Keratinocyte (primary cell): Measurements from ENCODE around the gene SDK1. TPM values are rescaled to one million over a fixed set of nuclear protein-coding genes. Genes with fewer than 3 reads are reported as not detected.

Source experiments
- DNase-seq: peaks from one replicate; pipeline ENCODE4 v3.0.0-alpha.2; 2011; ENCODE audit warnings: low read depth, missing footprints, low spot score
- FAIRE-seq: peaks from 2 replicates; lab custom pipeline; 2011; peaks lifted over from hg19 to GRCh38; lab: Jason Lieb, UNC
- H2AFZ ChIP-seq: 2 replicates; pipeline ENCODE4 v1.6.0; 2012; ENCODE audit warnings: low read length, control low read depth, inconsistent platforms; ENCODE audit not compliant: control insufficient read depth
- H3K27ac ChIP-seq: 2 replicates; pipeline ENCODE4 v1.5.1; 2011; ENCODE audit warnings: low read length; ENCODE audit not compliant: control insufficient read depth, insufficient read depth
- H3K27me3 ChIP-seq: 3 replicates; pipeline ENCODE4 v1.6.0; 2011; ENCODE audit warnings: low read length; ENCODE audit not compliant: control insufficient read depth, insufficient read depth; ENCODE audit errors: extremely low read depth
- H3K36me3 ChIP-seq, 2 experiments: 2 replicates in 1 of 2; 3 replicates in 1 of 2; pipeline ENCODE4 v1.5.1; 2011; ENCODE audit warnings: low read length in 2 of 2, mild to moderate bottlenecking in 1 of 2; ENCODE audit not compliant: control insufficient read depth in 2 of 2, insufficient read depth in 2 of 2; ENCODE audit errors: extremely low read depth in 1 of 2
- H3K4me1 ChIP-seq: 3 replicates; pipeline ENCODE4 v1.5.1; 2011; ENCODE audit warnings: low read length; ENCODE audit not compliant: control insufficient read depth, insufficient read depth; ENCODE audit errors: extremely low read depth
- H3K4me2 ChIP-seq: 3 replicates; pipeline ENCODE4 v1.6.0; 2011; ENCODE audit warnings: low read depth, low read length; ENCODE audit not compliant: control insufficient read depth, insufficient read depth; ENCODE audit errors: extremely low read depth
- H3K4me3 ChIP-seq, 3 experiments: fragments of 200-600 bp in 1 of 3; sonication (generic) in 1 of 3; 2 replicates in 2 of 3; 3 replicates in 1 of 3; pipeline ENCODE4 v1.5.1; 2011 to 2016; ENCODE audit warnings: low read length in 3 of 3, mild to moderate bottlenecking in 3 of 3, control low read depth in 2 of 3, inconsistent platforms in 1 of 3, low read depth in 1 of 3, mixed read lengths in 1 of 3, mixed run types in 1 of 3, moderate library complexity in 1 of 3; ENCODE audit not compliant: control insufficient read depth in 2 of 3, insufficient read depth in 2 of 3; ENCODE audit errors: extremely low read depth in 1 of 3
- H3K79me2 ChIP-seq: 2 replicates; pipeline ENCODE4 v1.6.0; 2012; ENCODE audit warnings: low read length; ENCODE audit not compliant: control insufficient read depth, insufficient read depth
- H3K9ac ChIP-seq: 3 replicates; pipeline ENCODE4 v1.6.0; 2011; ENCODE audit warnings: low read length; ENCODE audit not compliant: control insufficient read depth, insufficient read depth; ENCODE audit errors: extremely low read depth
- H3K9me1 ChIP-seq: 3 replicates; pipeline ENCODE4 v1.6.0; 2011; ENCODE audit warnings: low read length; ENCODE audit not compliant: control insufficient read depth, insufficient read depth; ENCODE audit errors: extremely low read depth
- H3K9me3 ChIP-seq: 2 replicates; pipeline ENCODE4 v1.5.1; 2012; ENCODE audit warnings: low read depth, low read length; ENCODE audit not compliant: control insufficient read depth
- H4K20me1 ChIP-seq: 3 replicates; pipeline ENCODE4 v1.6.0; 2011; ENCODE audit warnings: low read length; ENCODE audit not compliant: control insufficient read depth, insufficient read depth; ENCODE audit errors: extremely low read depth
- CTCF ChIP-seq, 3 experiments: IDR thresholded peaks in 1 of 3; conservative IDR thresholded peaks in 1 of 3; optimal IDR thresholded peaks in 1 of 3; 2 replicates in 2 of 3; 3 replicates in 1 of 3; pipeline versions ENCODE3 to v1.5.1; 2011; ENCODE audit warnings: low read length in 3 of 3, mild to moderate bottlenecking in 3 of 3, moderate library complexity in 2 of 3, control low read depth in 1 of 3, inconsistent platforms in 1 of 3; ENCODE audit not compliant: insufficient read depth in 2 of 3; ENCODE audit errors: extremely low read depth in 1 of 3
- EZH2 ChIP-seq: IDR thresholded peaks from one replicate; pipeline ENCODE4 v1.6.1; 2012; ENCODE audit warnings: inconsistent platforms, mild to moderate bottlenecking, low read length, moderate library complexity
- dilution Hi-C: fragments of 300-500 bp; cut with MboI; formaldehyde crosslinking; loops from one replicate; pipeline ENCODE4 v1.7.0; 2020; ENCODE audit warnings: low sequenced_read_pairs; ENCODE audit not compliant: extremely low pct_ligation_motif_present
- polyA plus RNA-seq, 5 experiments: library from polyadenylated mRNA; depleted of rRNA in 3 of 5; stranded (reverse) in 3 of 5; stranded (forward) in 1 of 5; unstranded in 1 of 5; fragments of >200 nt; gene quantifications; 1 replicate in 1 of 5; 2 replicates in 3 of 5; 3 replicates in 1 of 5; pipeline versions ENCODE4 v1.2.1 to v1.2.3, GENCODE V29; 2011 to 2012; ENCODE audit warnings: missing spikeins in 2 of 5, low read depth in 1 of 5, low replicate concordance in 1 of 5

The SDK1 gene
- polyA plus RNA-seq, 1 donor (not counting 4 experiments of a cell fraction or from before 2014, with no cell fraction given), result 0.66 TPM

DNA sequence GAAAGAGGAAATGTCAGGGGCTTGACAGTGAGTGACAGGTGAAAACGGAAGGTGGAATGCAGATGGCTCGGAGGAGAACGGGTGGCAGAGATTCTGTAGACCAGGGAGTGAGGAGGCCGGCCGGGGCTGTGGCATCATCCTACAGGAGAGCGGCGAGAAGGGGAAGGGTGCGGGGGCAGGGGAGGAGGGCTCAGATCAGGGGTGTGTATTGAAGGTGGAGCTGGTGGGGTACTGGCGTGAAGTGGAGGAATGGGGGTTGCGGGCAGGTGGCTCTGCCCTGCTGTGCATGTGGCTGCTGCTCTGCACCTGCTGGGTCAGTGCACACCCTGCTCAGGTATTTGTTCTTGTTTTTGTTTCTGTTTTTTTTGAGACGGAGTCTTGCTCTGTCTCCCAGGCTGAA, 910.2 kb downstream of the SDK1 start:
- Histone ChIP-seq H3K9ac (no peak overlapping the region), H3K4me3 (no peak overlapping the region), H3K27me3 (no peaks in the 10 kb centered on the region), H3K27ac (no peak overlapping the region), H3K4me1 (peaks cover 6% of the 10 kb centered on the region), H4K20me1 (no peaks in the 10 kb centered on the region), H3K36me3 (peaks cover 0 to 3% of the 10 kb centered on the region in 2 experiments), H3K9me1 (no peaks in the 10 kb centered on the region), H3K4me2 (no peak overlapping the region), H2AFZ (no peak overlapping the region), H3K9me3 (no peaks in the 10 kb centered on the region), H3K79me2 (no peaks in the 10 kb centered on the region)
- dilution Hi-C loops, result no loop called here
- TF ChIP-seq CTCF (optimal IDR thresholded peaks at IDR 0.05 in 1 of 3, IDR thresholded peaks at IDR 0.05 in 1 of 3, conservative IDR thresholded peaks at IDR 0.05 in 1 of 3; ENCODE audit: extremely low read depth in 1 of 3, insufficient read depth in 2 of 3, low read length in 3 of 3), result no peak
- no peak for TF ChIP-seq EZH2
- DNase-seq, result no peak
- FAIRE-seq, result no peak

DNA sequence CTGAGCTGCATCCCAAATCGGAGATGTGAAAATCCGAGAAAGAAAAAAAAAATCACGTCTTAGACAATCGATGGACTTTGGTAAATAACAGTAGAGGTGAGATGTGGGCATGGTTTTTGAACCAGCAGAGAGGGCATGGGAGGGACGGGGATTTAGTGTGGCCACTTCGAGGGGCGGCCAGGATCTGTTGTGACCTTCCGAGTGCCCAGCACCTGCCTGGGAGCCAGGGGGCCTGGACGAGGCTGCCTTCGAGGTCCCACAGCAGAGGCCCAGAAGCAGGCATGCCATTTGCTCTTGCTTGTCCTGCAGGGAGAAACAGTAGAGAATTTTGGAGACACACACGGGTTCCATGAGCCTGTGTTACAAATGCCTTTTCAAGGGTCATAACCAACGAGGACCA, 911.3 kb downstream of the SDK1 start:
- dilution Hi-C loops, result no loop called here
- Histone ChIP-seq H3K9me3 (no peaks in the 10 kb centered on the region), H3K79me2 (no peaks in the 10 kb centered on the region), H2AFZ (no peak overlapping the region), H3K4me2 (no peak overlapping the region), H3K9ac (no peak overlapping the region), H4K20me1 (no peaks in the 10 kb centered on the region), H3K4me1 (peaks cover 6% of the 10 kb centered on the region), H3K27me3 (no peaks in the 10 kb centered on the region), H3K4me3 (no peak overlapping the region), H3K9me1 (no peaks in the 10 kb centered on the region), H3K27ac (no peak overlapping the region), H3K36me3 (peaks cover 0 to 3% of the 10 kb centered on the region in 2 experiments)
- DNase-seq (no peak), FAIRE-seq (no peak)
- no peak for TF ChIP-seq CTCF (optimal IDR thresholded peaks at IDR 0.05 in 1 of 3, IDR thresholded peaks at IDR 0.05 in 1 of 3, conservative IDR thresholded peaks at IDR 0.05 in 1 of 3; ENCODE audit: extremely low read depth in 1 of 3, insufficient read depth in 2 of 3, low read length in 3 of 3)
- TF ChIP-seq EZH2, result no peak
